Measurements from ENCODE around the gene MAD1L1. TPM values are rescaled to one million over a fixed set of nuclear protein-coding genes. Genes with fewer than 3 reads are reported as not detected.
"Not testable (repeated sequence)": the region's sequence is repeated elsewhere in the genome, so short reads cannot be mapped to it uniquely, and the experiment has no call there.

MAD1L1 gene
- total and polyA plus RNA-seq, 2 donors (not counting 3 experiments of a cell fraction or from before 2014, with no cell fraction given): 34.1 to 42.3 TPM

- Histone ChIP-seq H3K4me3 (replicated peaks in 1 of 3; ENCODE audit: insufficient read depth in 1 of 3, low read depth in 1 of 3, low read length in 3 of 3) (no peak overlapping the region), H3K4me2 (ENCODE audit: insufficient read depth, low read length) (no peak overlapping the region), H3K27ac (ENCODE audit: insufficient read depth, low read depth, low read length) (no peak overlapping the region), H3K36me3 (ENCODE audit: control insufficient read depth in 2 of 2, extremely low read depth in 1 of 2, insufficient read depth in 2 of 2, low read length in 2 of 2) (no peaks in the 10 kb centered on the region), H3K27me3 (ENCODE audit: control insufficient read depth in 2 of 2, insufficient read depth in 2 of 2, low read length in 2 of 2) (no peaks in the 10 kb centered on the region), H3K9me3 (replicated peaks; ENCODE audit: control insufficient read depth, insufficient read depth, low read length) (no peaks in the 10 kb centered on the region), H2AFZ (ENCODE audit: low read depth, low read length) (no peak overlapping the region), H3K9ac (replicated peaks; ENCODE audit: extremely low read depth, insufficient read depth, low read length) (no peak overlapping the region), H3K79me2 (ENCODE audit: control insufficient read depth, insufficient read depth, low read length) (no peaks in the 10 kb centered on the region), H3K4me1 (ENCODE audit: control insufficient read depth, extremely low read depth, insufficient read depth, low read length) (no peaks in the 10 kb centered on the region), H4K20me1 (replicated peaks; ENCODE audit: control insufficient read depth, extremely low read depth, insufficient read depth, low read length) (no peaks in the 10 kb centered on the region), H3K9me1 (replicated peaks; ENCODE audit: control insufficient read depth, extremely low read depth, insufficient read depth, low read length) (no peaks in the 10 kb centered on the region)
- no peak for FAIRE-seq
- dilution Hi-C loops (cut with MboI; ENCODE audit: extremely low pct_ligation_motif_present, low sequenced_read_pairs): no loop called here
- ChIA-PET CTCF (no interaction called here), POLR2A (no interaction called here)
- intact Hi-C loops (cut with micrococcal nuclease): no loop called here
- DNase-seq (ENCODE audit: low read depth, low spot score): no peak
- no TSS peak for BruUV-seq (replicated peaks)
- TF ChIP-seq CTCF (IDR thresholded peaks at IDR 0.05; ENCODE audit: extremely low read depth in 1 of 2, insufficient read depth in 1 of 2, low read depth in 1 of 2, low read length in 2 of 2): no peak
- no peak for TF ChIP-seq POLR2A (IDR thresholded peaks at IDR 0.05; ENCODE audit: low read depth, low read length)
- TF ChIP-seq MYC (IDR thresholded peaks at IDR 0.05; ENCODE audit: low read depth, low read length): no peak
- TF ChIP-seq GATA2 (IDR thresholded peaks at IDR 0.05; ENCODE audit: insufficient read depth, insufficient read length, low read depth, low read length): no peak
- TF ChIP-seq, protein P1, sequence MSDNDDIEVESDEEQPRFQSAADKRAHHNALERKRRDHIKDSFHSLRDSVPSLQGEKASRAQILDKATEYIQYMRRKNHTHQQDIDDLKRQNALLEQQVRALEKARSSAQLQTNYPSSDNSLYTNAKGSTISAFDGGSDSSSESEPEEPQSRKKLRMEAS (IDR thresholded peaks at IDR 0.05; ENCODE audit: insufficient read depth, insufficient read length): no peak
- no peak for TF ChIP-seq EZH2 (IDR thresholded peaks at IDR 0.05; ENCODE audit: borderline replicate concordance, low read depth, low read length, severe bottlenecking)
- TF ChIP-seq POLR2AphosphoS5 (IDR thresholded peaks at IDR 0.05; ENCODE audit: insufficient read depth, low read depth, low read length): no peak
These were observed 370.8 kb downstream of the MAD1L1 start for GRCh38 chr7:1861799-1862458.

- H3K9ac ChIP-seq (replicated peaks; ENCODE audit: extremely low read depth, insufficient read depth, low read length); H4K20me1 ChIP-seq (replicated peaks; ENCODE audit: control insufficient read depth, extremely low read depth, insufficient read depth, low read length); H3K36me3 ChIP-seq (ENCODE audit: control insufficient read depth in 2 of 2, extremely low read depth in 1 of 2, insufficient read depth in 2 of 2, low read length in 2 of 2); BruUV-seq (replicated peaks); H3K4me1 ChIP-seq (ENCODE audit: control insufficient read depth, extremely low read depth, insufficient read depth, low read length); POLR2A ChIA-PET; FAIRE-seq; H3K27ac ChIP-seq (ENCODE audit: insufficient read depth, low read depth, low read length); DNase-seq (ENCODE audit: low read depth, low spot score); H3K9me3 ChIP-seq (replicated peaks; ENCODE audit: control insufficient read depth, insufficient read depth, low read length); H2AFZ ChIP-seq (ENCODE audit: low read depth, low read length); dilution Hi-C loops (cut with MboI; ENCODE audit: extremely low pct_ligation_motif_present, low sequenced_read_pairs); intact Hi-C loops (cut with micrococcal nuclease); H3K27me3 ChIP-seq (ENCODE audit: control insufficient read depth in 2 of 2, insufficient read depth in 2 of 2, low read length in 2 of 2); H3K4me3 ChIP-seq (replicated peaks in 1 of 3; ENCODE audit: insufficient read depth in 1 of 3, low read depth in 1 of 3, low read length in 3 of 3); CTCF ChIA-PET; H3K4me2 ChIP-seq (ENCODE audit: insufficient read depth, low read length); H3K79me2 ChIP-seq (ENCODE audit: control insufficient read depth, insufficient read depth, low read length); H3K9me1 ChIP-seq (replicated peaks; ENCODE audit: control insufficient read depth, extremely low read depth, insufficient read depth, low read length): not testable (repeated sequence)
These were observed 371.6 kb downstream of the MAD1L1 start for GRCh38 chr7:1860881-1861798.
